ENCODE measurements around the gene TBC1D22A. TPM values are rescaled to one million over a fixed set of nuclear protein-coding genes. Genes with fewer than 3 reads are reported as not detected.

TBC1D22A gene
- total RNA-seq, 2 experiments from 2014 or later = 36.0 to 38.0 TPM

DNA sequence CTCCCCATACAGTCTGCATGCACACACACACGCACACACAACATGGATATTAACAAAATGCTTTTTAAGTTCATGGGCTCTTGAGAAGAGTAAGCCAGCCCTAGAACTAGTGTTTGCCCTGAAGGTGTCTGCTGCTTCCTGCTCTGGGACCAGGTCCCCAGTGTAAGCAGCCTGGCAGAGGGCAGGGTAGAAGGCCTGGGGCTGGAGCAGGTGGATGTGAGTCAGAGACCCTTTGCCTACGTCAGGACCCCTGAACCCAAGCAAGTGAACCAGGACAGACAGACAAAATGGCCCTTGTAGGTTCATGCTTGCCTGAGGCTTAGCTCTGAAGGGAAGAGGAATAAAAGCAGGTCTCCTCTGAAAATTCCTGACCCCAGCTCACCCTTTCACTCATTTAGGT, 357.9 kb downstream of the TBC1D22A start:
- H3K27ac Mint-ChIP-seq = no peak overlapping the region
- H3K36me3 Mint-ChIP-seq (ENCODE audit: low read depth) = no peaks in the 10 kb centered on the region
- H3K9me3 Mint-ChIP-seq (ENCODE audit: low read depth) = no peaks in the 10 kb centered on the region
- no peak for ATAC-seq
- no peaks in the 10 kb centered on the region for H3K27me3 Mint-ChIP-seq
- CTCF ChIA-PET = interaction anchor here (0.5 kb wide), 1 partner anchor 40 kb away, joined by 5 read pairs; no protein-coding TSS in a partner anchor
- intact Hi-C loops (cut with DNase I, micrococcal nuclease) = no loop called here
- H3K4me1 Mint-ChIP-seq = no peaks in the 10 kb centered on the region
- no peak for DNase-seq
- POLR2A ChIA-PET = no interaction called here
- H3K4me3 Mint-ChIP-seq = no peak overlapping the region

DNA sequence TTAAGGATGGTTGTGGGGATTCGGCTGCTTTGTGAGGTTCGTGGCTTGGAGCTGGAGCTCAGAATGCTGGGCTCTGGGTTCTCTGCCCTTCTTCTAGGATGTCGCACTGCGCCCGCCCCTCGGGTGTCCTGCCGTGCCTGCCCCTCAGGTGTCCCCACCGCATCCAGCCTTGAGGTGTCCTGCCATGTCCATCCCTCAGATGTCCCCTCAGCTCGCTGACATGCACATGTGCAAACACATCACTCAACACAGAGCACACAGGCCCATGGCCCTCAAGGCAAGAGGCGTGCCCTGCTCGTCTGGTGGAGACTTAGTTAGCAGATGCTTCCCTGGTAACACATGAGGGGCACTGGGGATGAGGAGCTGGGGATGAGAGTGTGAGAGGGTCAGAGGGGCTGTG, 359.3 kb downstream of the TBC1D22A start:
- ATAC-seq = no peak
- H3K27ac Mint-ChIP-seq = no peak overlapping the region
- H3K4me1 Mint-ChIP-seq = peaks cover 3% of the 10 kb centered on the region
- ChIA-PET CTCF (no interaction called here), POLR2A (no interaction called here)
- no peak for DNase-seq
- intact Hi-C loops (cut with DNase I, micrococcal nuclease) = no loop called here
- no peak overlapping the region for H3K4me3 Mint-ChIP-seq
- H3K27me3 Mint-ChIP-seq = no peaks in the 10 kb centered on the region
- H3K36me3 Mint-ChIP-seq (ENCODE audit: low read depth) = no peaks in the 10 kb centered on the region
- no peaks in the 10 kb centered on the region for H3K9me3 Mint-ChIP-seq (ENCODE audit: low read depth)

DNA sequence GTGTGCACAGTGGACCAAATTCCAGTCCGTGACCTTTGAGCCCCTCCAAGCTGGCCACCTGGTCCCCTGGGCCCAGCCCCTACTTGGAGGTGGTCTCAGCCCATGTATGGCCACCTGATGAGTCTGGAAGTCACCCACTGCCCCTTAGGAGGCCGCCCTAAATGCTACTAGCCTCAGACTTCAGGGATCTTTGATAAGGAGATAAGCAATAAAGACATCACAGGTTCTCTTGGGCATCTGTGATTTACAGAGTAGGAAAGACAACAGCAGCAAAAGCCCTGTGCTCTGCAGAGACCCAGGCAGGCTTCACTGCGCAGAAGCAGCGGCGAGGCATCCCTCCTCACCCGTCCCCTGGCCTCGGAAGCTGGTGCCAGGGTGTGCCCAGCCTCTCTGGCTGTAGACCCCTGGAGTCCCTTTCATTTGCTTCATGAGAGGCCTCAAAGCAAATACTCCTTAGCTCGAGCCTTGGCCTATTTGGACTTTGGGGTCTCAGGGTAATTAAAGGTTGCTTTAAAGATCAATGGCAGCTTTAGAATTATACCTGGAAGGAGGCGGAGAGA, 360.1 kb downstream of the TBC1D22A start:
- Mint-ChIP-seq H3K9me3 (ENCODE audit: low read depth) (no peaks in the 10 kb centered on the region), H3K27me3 (no peaks in the 10 kb centered on the region), H3K4me1 (peaks cover 3% of the 10 kb centered on the region), H3K27ac (no peak overlapping the region), H3K36me3 (ENCODE audit: low read depth) (no peaks in the 10 kb centered on the region), H3K4me3 (no peak overlapping the region)
- no peak for DNase-seq
- ATAC-seq = no peak
- intact Hi-C loops (cut with DNase I, micrococcal nuclease) = no loop called here
- CTCF ChIA-PET = no interaction called here
- POLR2A ChIA-PET = no interaction called here

DNA sequence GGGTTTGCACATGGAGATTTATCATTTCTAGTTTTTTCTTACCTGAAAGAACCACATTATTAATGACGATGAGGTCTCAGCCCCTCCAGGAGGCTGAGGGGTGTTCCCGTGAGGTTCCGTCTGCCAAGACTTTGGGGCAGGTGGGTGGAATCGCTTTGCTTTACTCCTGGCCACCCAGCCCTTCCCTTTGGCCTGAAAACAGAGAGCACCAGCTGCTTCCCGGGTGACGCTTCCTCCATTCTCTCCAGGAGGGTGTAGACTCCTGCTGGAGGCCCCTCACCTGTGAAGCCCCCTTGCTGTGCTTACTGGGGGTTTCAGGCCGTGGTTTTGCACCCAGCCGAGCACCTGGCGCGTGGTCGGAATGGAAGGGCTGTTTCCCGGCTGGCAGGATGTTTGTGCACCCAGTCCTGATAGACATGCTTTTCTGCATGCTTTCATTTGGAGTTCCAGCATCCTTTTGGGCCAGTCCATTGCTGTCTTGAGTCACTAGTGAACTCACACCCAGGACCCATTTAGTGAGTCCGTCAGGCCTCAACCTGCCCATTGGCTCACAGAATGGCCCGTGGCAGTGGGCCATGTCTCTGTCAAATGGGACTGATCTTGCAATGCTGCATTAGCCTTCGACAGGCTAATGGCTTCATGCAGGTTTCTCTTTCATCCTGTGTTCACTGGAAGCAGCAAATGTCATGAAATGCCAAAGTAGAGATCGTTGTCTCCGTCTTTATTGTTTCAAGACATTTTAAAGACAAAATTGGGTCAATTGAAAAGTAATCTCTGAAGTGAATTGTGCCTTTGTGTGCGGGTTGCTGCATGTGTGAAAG, 360.8 kb downstream of the TBC1D22A start:
- Mint-ChIP-seq H3K27ac (peak overlapping the region; percentile 10), H3K36me3 (ENCODE audit: low read depth) (no peaks in the 10 kb centered on the region), H3K4me1 (peaks cover 3% of the 10 kb centered on the region), H3K9me3 (ENCODE audit: low read depth) (no peaks in the 10 kb centered on the region), H3K27me3 (no peaks in the 10 kb centered on the region), H3K4me3 (no peak overlapping the region)
- ChIA-PET POLR2A (no interaction called here), CTCF (no interaction called here)
- no peak for DNase-seq
- ATAC-seq = no peak
- intact Hi-C loops (cut with DNase I, micrococcal nuclease) = no loop called here

DNA sequence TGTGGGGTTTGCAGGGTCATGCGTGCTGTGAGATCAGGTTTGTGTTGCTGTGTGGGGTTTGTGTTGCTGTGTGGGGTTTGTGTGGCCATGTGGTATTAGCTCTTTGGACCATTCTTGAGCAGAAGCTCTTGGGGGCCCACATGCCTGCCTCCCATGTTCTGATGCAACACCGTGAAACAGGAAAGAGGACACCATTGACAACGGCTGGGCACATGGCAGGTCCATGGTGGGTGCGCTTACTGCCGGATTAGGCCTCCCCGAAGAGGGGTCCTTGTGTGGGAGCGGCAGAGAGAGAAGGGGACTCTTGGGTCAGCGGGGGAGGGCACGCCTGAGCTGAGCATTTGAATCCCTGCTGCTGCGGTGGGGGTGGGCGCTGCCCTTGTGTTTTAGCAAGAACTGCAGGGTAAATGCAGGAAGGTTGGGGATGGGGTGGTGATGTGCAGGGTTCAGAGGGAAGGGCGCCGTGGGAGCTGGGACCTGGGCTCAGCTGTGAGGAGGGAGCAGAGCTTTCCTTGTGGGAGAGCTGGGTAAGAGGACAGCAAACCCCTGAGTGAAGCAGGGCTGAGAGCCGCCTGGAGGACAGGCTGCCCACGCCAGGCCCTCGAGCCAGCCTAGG, 361.5 kb downstream of the TBC1D22A start:
- no peaks in the 10 kb centered on the region for H3K9me3 Mint-ChIP-seq (ENCODE audit: low read depth)
- H3K4me3 Mint-ChIP-seq = no peak overlapping the region
- DNase-seq (no peak), ATAC-seq (no peak)
- intact Hi-C loops (cut with DNase I, micrococcal nuclease) = no loop called here
- ChIA-PET POLR2A (no interaction called here), CTCF (no interaction called here)
- peak overlapping the region; percentile 10 for H3K27ac Mint-ChIP-seq
- no peaks in the 10 kb centered on the region for H3K27me3 Mint-ChIP-seq
- H3K36me3 Mint-ChIP-seq (ENCODE audit: low read depth) = no peaks in the 10 kb centered on the region
- H3K4me1 Mint-ChIP-seq = peaks cover 3% of the 10 kb centered on the region

DNA sequence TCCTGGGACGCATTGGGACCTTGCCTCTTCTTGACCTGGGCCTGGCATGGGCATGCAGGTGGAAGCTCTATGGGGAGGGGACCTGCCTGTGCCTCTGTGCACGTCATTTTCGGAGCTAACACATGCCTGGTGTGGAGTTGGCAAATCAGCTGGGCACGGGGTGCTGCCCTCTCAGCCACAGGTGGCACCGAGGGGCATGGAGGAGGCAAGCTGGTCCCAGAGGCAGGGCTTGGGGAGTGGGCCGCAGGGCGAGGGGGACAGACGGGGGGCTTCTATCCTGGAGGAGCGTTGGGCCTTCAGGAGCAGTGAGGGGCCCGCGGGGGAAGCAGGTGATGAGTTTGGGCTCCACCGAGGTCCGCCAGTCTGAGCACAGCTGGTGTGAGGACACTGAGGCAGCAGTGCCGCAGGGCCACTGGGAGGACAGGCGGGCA, 362.0 kb downstream of the TBC1D22A start:
- Mint-ChIP-seq H3K27ac (no peak overlapping the region), H3K9me3 (ENCODE audit: low read depth) (no peaks in the 10 kb centered on the region)

DNA sequence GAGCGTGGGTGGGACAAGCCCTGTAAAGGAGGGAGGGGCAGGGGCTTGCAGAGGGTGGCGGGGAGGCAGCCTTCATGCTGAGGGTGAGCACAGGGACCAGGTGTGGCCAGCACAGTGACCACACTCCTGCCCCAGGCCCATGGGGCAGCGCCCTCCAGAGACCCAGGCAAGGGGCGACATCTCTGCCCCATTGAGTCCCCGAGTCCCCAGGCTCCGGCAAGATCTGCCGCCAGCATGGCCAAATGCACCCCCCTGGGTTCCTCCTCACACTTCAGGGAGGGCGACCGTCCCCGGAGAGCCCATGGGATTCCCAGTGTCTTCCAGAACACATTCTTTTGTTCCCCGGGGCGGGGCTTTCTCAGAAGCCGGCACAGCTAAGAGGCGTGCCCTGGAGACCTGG, 362.5 kb downstream of the TBC1D22A start:
- ATAC-seq (no peak), DNase-seq (no peak)
- Mint-ChIP-seq H3K4me3 (no peak overlapping the region), H3K27ac (no peak overlapping the region), H3K9me3 (ENCODE audit: low read depth) (no peaks in the 10 kb centered on the region), H3K36me3 (ENCODE audit: low read depth) (peaks cover 1% of the 10 kb centered on the region), H3K27me3 (no peaks in the 10 kb centered on the region), H3K4me1 (peaks cover 6% of the 10 kb centered on the region)
- ChIA-PET POLR2A (no interaction called here), CTCF (no interaction called here)
- intact Hi-C loops (cut with DNase I, micrococcal nuclease) = no loop called here

More for the DNA sequence above, 362.0 kb downstream of the TBC1D22A start:
- Mint-ChIP-seq H3K4me3 (no peak overlapping the region), H3K36me3 (ENCODE audit: low read depth) (no peaks in the 10 kb centered on the region), H3K4me1 (peaks cover 3% of the 10 kb centered on the region), H3K27me3 (no peaks in the 10 kb centered on the region)
- intact Hi-C loops (cut with DNase I, micrococcal nuclease) = no loop called here
- DNase-seq (no peak), ATAC-seq (no peak)
- CTCF ChIA-PET = no interaction called here
- POLR2A ChIA-PET = no interaction called here

DNA sequence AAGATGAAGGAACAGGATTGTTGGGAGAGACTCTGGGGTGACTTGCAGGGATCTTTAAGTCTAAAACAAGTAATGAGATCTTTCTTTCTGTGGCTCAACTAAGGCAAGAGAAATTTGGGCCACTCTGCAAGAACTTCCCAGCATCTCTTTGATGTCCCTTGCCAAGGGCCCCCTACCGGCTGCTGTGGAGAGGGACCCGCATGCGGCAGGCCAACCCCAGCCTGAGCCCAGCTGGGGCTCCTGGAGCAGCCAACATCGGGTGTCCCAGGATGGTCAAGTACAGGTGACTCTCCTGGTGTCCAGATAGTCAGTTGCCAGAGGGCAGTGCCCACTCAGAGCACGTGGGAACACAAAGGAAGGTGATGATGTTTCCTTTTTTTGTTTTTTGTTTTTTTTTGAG, 363.2 kb downstream of the TBC1D22A start:
- no peaks in the 10 kb centered on the region for H3K9me3 Mint-ChIP-seq (ENCODE audit: low read depth)
- no peak overlapping the region for H3K4me3 Mint-ChIP-seq
- H3K4me1 Mint-ChIP-seq = peaks cover 6% of the 10 kb centered on the region
- intact Hi-C loops (cut with DNase I, micrococcal nuclease) = no loop called here
- ChIA-PET POLR2A (no interaction called here), CTCF (no interaction called here)
- no peaks in the 10 kb centered on the region for H3K27me3 Mint-ChIP-seq
- DNase-seq (peak; percentile 15), ATAC-seq (no peak)
- H3K27ac Mint-ChIP-seq = no peak overlapping the region
- H3K36me3 Mint-ChIP-seq (ENCODE audit: low read depth) = peaks cover 1% of the 10 kb centered on the region

DNA sequence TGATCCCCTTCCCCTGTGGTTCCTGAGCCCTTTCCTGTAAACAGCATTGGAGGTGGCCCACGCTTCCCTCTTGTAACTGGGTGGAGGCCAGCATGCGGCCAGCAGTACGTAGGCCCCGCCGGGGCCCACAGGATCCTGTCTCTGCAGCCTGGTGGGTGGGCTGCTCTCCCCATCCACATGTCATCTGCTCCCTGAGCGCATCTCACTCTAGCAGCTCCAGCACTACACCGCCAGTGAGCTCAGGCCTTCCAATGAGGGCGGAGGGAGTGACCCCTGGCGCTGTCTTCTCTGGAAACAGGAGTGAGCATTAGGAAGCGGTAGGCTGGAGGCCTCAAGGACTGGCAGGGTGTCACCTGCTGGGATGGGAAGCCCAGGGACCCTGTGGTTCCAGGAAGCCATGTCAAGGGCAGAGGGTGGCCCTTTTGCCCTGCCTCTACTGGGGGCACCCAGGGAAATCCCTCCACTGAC, 363.9 kb downstream of the TBC1D22A start:
- Mint-ChIP-seq H3K36me3 (ENCODE audit: low read depth) (peaks cover 1% of the 10 kb centered on the region), H3K27ac (no peak overlapping the region), H3K4me1 (peaks cover 6% of the 10 kb centered on the region), H3K9me3 (ENCODE audit: low read depth) (no peaks in the 10 kb centered on the region), H3K27me3 (no peaks in the 10 kb centered on the region), H3K4me3 (no peak overlapping the region)
- DNase-seq (no peak), ATAC-seq (no peak)
- intact Hi-C loops (cut with DNase I, micrococcal nuclease) = no loop called here
- ChIA-PET CTCF (no interaction called here), POLR2A (no interaction called here)

DNA sequence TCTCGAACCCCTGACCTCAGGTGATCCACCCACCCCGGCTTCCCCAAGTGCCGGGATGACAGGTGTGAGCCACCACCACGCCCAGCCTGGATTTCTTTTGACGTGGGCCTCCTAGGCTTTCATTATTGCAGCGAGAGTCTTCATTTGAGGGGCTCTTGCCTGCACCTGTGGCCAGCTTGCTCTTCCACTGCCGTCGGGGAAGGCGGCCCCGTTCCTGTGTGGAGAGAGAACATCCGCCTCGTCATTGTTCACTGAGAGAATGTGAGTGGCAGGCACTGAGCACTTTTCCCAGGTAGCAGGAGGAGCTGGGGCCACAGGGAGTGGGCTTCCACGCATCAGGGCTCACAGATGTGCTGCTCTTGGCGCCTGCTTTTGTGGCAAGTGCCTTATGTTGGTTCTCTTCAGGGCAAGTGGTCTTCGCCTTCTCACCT, 365.0 kb downstream of the TBC1D22A start:
- H3K27ac Mint-ChIP-seq = no peak overlapping the region
- peaks cover 6% of the 10 kb centered on the region for H3K4me1 Mint-ChIP-seq
- peaks cover 1% of the 10 kb centered on the region for H3K36me3 Mint-ChIP-seq (ENCODE audit: low read depth)
- no peak overlapping the region for H3K4me3 Mint-ChIP-seq
- CTCF ChIA-PET = interaction anchor here (0.7 kb wide), 1 partner anchor 388 kb away, joined by 3 read pairs; no protein-coding TSS in a partner anchor
- H3K27me3 Mint-ChIP-seq = no peaks in the 10 kb centered on the region
- H3K9me3 Mint-ChIP-seq (ENCODE audit: low read depth) = no peaks in the 10 kb centered on the region
- POLR2A ChIA-PET = no interaction called here
- no peak for ATAC-seq
- intact Hi-C loops (cut with DNase I, micrococcal nuclease) = no loop called here
- DNase-seq = no peak

DNA sequence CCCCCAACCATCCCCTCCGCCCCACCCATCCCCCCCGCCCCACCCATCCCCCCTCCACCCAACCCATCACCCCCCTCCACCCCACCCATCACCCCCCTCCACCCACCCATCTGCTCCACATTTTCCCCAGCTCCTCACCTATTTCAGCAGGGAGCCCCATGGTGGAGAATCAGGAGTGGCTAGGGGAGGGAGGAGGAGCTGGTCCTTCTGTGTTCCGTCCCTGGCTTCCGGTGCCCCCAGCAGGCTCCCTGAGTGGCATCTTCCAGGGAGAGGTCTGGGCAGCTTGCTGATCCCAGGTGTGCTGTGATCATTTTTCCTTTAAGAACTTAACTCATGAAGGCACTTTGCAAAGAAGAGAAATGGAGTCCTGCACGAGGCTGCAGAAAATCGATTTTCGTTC, 365.8 kb downstream of the TBC1D22A start:
- Mint-ChIP-seq H3K4me3 (no peak overlapping the region), H3K4me1 (peaks cover 6% of the 10 kb centered on the region), H3K27ac (no peak overlapping the region)

More for the DNA sequence above, 365.8 kb downstream of the TBC1D22A start:
- intact Hi-C loops (cut with DNase I, micrococcal nuclease) = no loop called here
- ATAC-seq = no peak
- POLR2A ChIA-PET = no interaction called here
- H3K27me3 Mint-ChIP-seq = no peaks in the 10 kb centered on the region
- no peaks in the 10 kb centered on the region for H3K9me3 Mint-ChIP-seq (ENCODE audit: low read depth)
- CTCF ChIA-PET = interaction anchor here (0.7 kb wide), 1 partner anchor 389 kb away, joined by 3 read pairs; no protein-coding TSS in a partner anchor
- peaks cover 1% of the 10 kb centered on the region for H3K36me3 Mint-ChIP-seq (ENCODE audit: low read depth)
- DNase-seq = no peak

All from activated CD4-positive, alpha-beta T cell treated with anti-CD3 and anti-CD28 coated beads for 36 hours (primary cell).